HL-60 (cell line): ENCODE measurements around the gene NFIL3.

Source experiments
- CTCF ChIP-seq: IDR thresholded peaks from one replicate; pipeline ENCODE4 v1.5.1; 2011; ENCODE audit warnings: low read length, control low read depth, inconsistent platforms; ENCODE audit not compliant: insufficient read depth
- GABPA ChIP-seq: IDR thresholded peaks from 2 replicates; pipeline ENCODE4 v1.6.1; 2012; ENCODE audit warnings: low read depth

- no peak for TF ChIP-seq CTCF
- TF ChIP-seq GABPA, result no peak
Observed at GRCh38 chr9:91425271-91425670, 1.6 kb upstream of the NFIL3 start.
